Measurements from ENCODE around the gene STXBP1. TPM values are rescaled to one million over a fixed set of nuclear protein-coding genes. Genes with fewer than 3 reads are reported as not detected.

The STXBP1 gene
- total and polyA plus RNA-seq, 9 of the 15 experiments (the other 6 are each of a cell fraction or from before 2014, with no cell fraction given), result 4.6 to 35.1 (median 9.7) TPM

GRCh38 chr9:127578627-127578951 is 33.5 kb upstream of the STXBP1 start:
- WGBS (ENCODE audit: insufficient coverage, low coverage, missing lambda C conversion rate), result 42% methylated on average over 5 of the region's 5 CpGs
- Histone ChIP-seq H3K27me3 (ENCODE audit: control insufficient read depth in 2 of 2, insufficient read depth in 2 of 2, low read length in 2 of 2) (no peaks in the 10 kb centered on the region), H3K4me1 (replicated peaks in 1 of 2; ENCODE audit: control insufficient read depth in 2 of 2, insufficient read depth in 2 of 2, low read length in 2 of 2) (peaks cover 14 to 22% of the 10 kb centered on the region in 2 experiments; a peak in 4 of 5 replicates), H3K79me2 (ENCODE audit: control insufficient read depth, insufficient read depth, low read length) (no peaks in the 10 kb centered on the region), H3K9me1 (ENCODE audit: control insufficient read depth, insufficient read depth, low read length) (no peaks in the 10 kb centered on the region), H3K9me3 (replicated peaks; ENCODE audit: control insufficient read depth, insufficient read depth, low read depth, low read length) (no peaks in the 10 kb centered on the region), H4K20me1 (replicated peaks; ENCODE audit: control insufficient read depth, insufficient read depth, low read length) (no peaks in the 10 kb centered on the region), H3K27ac (ENCODE audit: extremely low read depth, low read depth, low read length) (peak overlapping the region; percentile 26; the same call in 2 of the 3 replicates), H3K4me2 (ENCODE audit: insufficient read depth, low read length) (no peak overlapping the region; the same call in 1 of the 2 replicates), H3K36me3 (ENCODE audit: control insufficient read depth, insufficient read depth, low read length) (no peaks in the 10 kb centered on the region), H3K9ac (ENCODE audit: insufficient read depth in 1 of 2, low read depth in 2 of 2, low read length in 2 of 2) (peak overlapping the region in 1 of 2 experiments; percentile 81; a peak in 1 of 4 replicates), H2AFZ (ENCODE audit: low read depth, low read length) (peak overlapping the region; percentile 77), H3K4me3 (no peak overlapping the region)
- BruUV-seq (replicated peaks), result no TSS peak
- in situ Hi-C loops (cut with MboI) (no loop called here), intact Hi-C loops (cut with micrococcal nuclease) (loop anchor here (5.0 kb wide), 1 partner anchor 41 kb away; no protein-coding TSS in a partner anchor)
- DNase-seq (ENCODE audit: extremely low read depth in 1 of 4, low spot score in 3 of 4) (no peak), ATAC-seq (no peak; the same call in 2 of the 3 replicates), FAIRE-seq (no peak)
- CTCF ChIA-PET (ENCODE audit: low intra/inter-chr PET ratio), result interaction anchor here (0.7 kb wide), 1 partner anchor 53 kb away, joined by 4 read pairs; no protein-coding TSS in a partner anchor
- POLR2A ChIA-PET, result interaction anchor here (0.6 to 1.3 kb wide), 3 partner anchors 36 to 179 kb away, joined by 3 to 4 read pairs (median 3); partner anchors contain the start of gene TOR2A
- TF ChIP-seq HIVEP1 (CRISPR knock-in tag; IDR thresholded peaks at IDR 0.05) (no peak), PML (IDR thresholded peaks at IDR 0.05; ENCODE audit: low read length) (no peak), ARID1B (IDR thresholded peaks at IDR 0.05) (no peak), ZNF57 (CRISPR knock-in tag; IDR thresholded peaks at IDR 0.05) (no peak), MEF2D (tag; conservative IDR thresholded peaks at IDR 0.05; ENCODE audit: low read depth) (no peak), ZSCAN32 (CRISPR knock-in tag; IDR thresholded peaks at IDR 0.05) (no peak), TRIM24 (IDR thresholded peaks at IDR 0.05) (no peak), BRD4 (IDR thresholded peaks at IDR 0.05) (no peak), PKNOX1 (IDR thresholded peaks at IDR 0.05) (peak; percentile 37; the same call in 1 of the 2 replicates), KLF6 (CRISPR knock-in tag; IDR thresholded peaks at IDR 0.05; ENCODE audit: borderline replicate concordance) (no peak)
- TF ChIP-seq, protein P1, sequence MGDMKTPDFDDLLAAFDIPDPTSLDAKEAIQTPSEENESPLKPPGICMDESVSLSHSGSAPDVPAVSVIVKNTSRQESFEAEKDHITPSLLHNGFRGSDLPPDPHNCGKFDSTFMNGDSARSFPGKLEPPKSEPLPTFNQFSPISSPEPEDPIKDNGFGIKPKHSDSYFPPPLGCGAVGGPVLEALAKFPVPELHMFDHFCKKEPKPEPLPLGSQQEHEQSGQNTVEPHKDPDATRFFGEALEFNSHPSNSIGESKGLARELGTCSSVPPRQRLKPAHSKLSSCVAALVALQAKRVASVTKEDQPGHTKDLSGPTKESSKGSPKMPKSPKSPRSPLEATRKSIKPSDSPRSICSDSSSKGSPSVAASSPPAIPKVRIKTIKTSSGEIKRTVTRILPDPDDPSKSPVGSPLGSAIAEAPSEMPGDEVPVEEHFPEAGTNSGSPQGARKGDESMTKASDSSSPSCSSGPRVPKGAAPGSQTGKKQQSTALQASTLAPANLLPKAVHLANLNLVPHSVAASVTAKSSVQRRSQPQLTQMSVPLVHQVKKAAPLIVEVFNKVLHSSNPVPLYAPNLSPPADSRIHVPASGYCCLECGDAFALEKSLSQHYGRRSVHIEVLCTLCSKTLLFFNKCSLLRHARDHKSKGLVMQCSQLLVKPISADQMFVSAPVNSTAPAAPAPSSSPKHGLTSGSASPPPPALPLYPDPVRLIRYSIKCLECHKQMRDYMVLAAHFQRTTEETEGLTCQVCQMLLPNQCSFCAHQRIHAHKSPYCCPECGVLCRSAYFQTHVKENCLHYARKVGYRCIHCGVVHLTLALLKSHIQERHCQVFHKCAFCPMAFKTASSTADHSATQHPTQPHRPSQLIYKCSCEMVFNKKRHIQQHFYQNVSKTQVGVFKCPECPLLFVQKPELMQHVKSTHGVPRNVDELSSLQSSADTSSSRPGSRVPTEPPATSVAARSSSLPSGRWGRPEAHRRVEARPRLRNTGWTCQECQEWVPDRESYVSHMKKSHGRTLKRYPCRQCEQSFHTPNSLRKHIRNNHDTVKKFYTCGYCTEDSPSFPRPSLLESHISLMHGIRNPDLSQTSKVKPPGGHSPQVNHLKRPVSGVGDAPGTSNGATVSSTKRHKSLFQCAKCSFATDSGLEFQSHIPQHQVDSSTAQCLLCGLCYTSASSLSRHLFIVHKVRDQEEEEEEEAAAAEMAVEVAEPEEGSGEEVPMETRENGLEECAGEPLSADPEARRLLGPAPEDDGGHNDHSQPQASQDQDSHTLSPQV (IDR thresholded peaks at IDR 0.05), result no peak
- TF ChIP-seq, protein P2, sequence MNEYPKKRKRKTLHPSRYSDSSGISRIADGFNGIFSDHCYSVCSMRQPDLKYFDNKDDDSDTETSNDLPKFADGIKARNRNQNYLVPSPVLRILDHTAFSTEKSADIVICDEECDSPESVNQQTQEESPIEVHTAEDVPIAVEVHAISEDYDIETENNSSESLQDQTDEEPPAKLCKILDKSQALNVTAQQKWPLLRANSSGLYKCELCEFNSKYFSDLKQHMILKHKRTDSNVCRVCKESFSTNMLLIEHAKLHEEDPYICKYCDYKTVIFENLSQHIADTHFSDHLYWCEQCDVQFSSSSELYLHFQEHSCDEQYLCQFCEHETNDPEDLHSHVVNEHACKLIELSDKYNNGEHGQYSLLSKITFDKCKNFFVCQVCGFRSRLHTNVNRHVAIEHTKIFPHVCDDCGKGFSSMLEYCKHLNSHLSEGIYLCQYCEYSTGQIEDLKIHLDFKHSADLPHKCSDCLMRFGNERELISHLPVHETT (CRISPR knock-in tag; conservative IDR thresholded peaks at IDR 0.05 in 1 of 2, IDR thresholded peaks at IDR 0.05 in 1 of 2), result 0 out of 4 replicates have a peak, but pooled peaks of 1 of the 2 experiments have one; percentile 42
- TF ChIP-seq, protein P3, sequence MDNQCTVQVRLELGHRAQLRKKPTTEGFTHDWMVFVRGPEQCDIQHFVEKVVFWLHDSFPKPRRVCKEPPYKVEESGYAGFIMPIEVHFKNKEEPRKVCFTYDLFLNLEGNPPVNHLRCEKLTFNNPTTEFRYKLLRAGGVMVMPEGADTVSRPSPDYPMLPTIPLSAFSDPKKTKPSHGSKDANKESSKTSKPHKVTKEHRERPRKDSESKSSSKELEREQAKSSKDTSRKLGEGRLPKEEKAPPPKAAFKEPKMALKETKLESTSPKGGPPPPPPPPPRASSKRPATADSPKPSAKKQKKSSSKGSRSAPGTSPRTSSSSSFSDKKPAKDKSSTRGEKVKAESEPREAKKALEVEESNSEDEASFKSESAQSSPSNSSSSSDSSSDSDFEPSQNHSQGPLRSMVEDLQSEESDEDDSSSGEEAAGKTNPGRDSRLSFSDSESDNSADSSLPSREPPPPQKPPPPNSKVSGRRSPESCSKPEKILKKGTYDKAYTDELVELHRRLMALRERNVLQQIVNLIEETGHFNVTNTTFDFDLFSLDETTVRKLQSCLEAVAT (IDR thresholded peaks at IDR 0.05), result peak in 1 of 2 experiments; percentile 60; a peak in 2 of 4 replicates

All from K562 (cell line).